Activated naive CD4-positive, alpha-beta T cell treated with Interleukin-2 at 50 U/mL for 16 hours (primary cell): ENCODE measurements around the gene ATL1.
"Not testable (repeated sequence)": the region's sequence is repeated elsewhere in the genome, so short reads cannot be mapped to it uniquely, and the experiment has no call there.

Experiments used
- DNase-seq: peaks from one replicate; pipeline ENCODE4 v3.0.0-alpha.2; 2020

Gene ATL1

GRCh38 chr14:50534997-50535396 lies 24.9 kb upstream of the ATL1 start:
- DNase-seq, result no peak

GRCh38 chr14:50538034-50538433 lies 21.9 kb upstream of the ATL1 start:
- DNase-seq, result not testable (repeated sequence)

- no peak for DNase-seq
These were observed 20.9 kb upstream of the ATL1 start for GRCh38 chr14:50539051-50539450.

- DNase-seq, result no peak
These were observed 18.8 kb upstream of the ATL1 start for GRCh38 chr14:50541159-50541567.

DNA sequence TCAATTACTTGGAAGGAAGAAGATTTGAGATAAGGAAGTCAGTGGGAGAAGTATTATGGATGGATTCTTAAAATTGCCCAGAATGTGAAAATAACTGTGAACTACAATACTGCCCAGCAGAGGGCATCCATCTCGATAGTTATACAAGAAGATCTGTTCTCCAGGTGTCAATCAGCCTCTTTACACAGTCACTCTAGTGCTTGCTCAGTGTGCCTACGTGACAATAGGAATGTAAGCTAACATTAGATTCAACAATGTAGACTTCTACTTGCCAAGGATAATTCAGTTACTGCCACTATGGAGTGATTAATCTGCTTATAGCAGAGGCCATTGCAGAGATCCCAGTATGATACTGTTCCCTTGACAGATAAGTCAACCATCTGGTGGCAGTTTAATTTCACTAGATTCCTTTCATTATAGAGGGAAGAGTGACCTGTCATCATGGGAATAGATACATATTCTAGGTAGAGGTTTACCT lies 17.0 kb upstream of the ATL1 start:
- DNase-seq, result peak; percentile 23

DNA sequence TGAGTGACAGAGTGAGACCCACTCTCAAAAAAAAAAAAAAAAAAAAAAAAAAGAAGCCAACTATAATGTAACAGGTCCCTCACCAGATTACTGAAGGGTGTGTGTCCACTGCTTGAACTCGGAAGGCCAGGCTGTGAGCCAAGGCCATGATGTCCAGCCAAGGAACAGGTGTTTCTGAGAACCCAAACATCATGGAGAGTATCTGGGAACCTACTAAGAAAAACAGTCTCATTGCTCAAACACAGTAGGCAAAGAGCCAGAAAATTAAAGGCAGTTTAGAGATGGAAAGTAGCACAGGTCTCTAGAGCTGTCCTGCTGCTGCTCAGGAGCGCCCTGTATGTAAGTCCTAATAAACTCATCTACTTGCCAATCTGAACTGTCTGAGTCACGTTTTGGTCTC lies 15.0 kb upstream of the ATL1 start:
- DNase-seq, result no peak

GRCh38 chr14:50545618-50546017 lies 14.3 kb upstream of the ATL1 start:
- no peak for DNase-seq

DNA sequence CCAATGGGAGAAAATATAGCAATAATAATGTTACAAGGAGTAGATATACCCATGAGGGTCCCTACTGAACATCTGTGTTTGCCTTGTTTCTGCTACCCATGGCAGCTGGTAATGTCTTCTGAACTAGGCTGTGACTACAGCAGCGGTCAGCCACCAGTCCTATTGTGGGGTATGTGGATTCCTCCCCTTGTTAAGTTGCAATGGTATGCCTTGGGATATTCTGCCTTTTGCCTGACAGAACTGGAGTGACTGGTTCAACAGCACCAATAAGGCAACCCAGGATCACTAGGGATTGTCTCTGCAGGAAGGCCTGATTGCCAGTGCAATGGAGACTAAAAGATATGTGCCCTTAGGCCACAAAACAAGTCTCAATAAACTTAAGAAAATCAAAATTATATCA lies 9.7 kb upstream of the ATL1 start:
- DNase-seq, result no peak

GRCh38 chr14:50551877-50552276 lies 8.1 kb upstream of the ATL1 start:
- DNase-seq, result no peak

DNA sequence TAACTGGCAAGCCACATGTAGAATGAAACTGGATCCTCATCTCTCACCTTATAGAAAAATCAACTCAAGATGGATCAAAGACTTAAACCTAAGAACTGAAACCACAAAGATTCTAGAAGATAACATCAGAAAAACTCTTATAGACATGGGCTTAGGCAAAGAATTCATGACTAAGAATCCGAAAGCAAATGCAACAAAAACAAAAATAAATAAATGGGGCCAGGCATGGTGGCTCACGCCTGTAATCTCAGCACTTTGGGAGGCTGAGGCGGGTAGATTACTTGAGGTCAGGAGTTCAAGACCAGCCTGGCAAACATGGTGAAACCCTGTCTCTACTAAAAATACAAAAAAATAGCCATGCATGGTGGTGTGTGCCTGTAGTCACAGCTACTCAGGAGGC lies 7.1 kb upstream of the ATL1 start:
- not testable (repeated sequence) for DNase-seq

GRCh38 chr14:50560931-50561285 lies 963 bp downstream of the ATL1 start:
- peak; percentile 70 for DNase-seq

DNA sequence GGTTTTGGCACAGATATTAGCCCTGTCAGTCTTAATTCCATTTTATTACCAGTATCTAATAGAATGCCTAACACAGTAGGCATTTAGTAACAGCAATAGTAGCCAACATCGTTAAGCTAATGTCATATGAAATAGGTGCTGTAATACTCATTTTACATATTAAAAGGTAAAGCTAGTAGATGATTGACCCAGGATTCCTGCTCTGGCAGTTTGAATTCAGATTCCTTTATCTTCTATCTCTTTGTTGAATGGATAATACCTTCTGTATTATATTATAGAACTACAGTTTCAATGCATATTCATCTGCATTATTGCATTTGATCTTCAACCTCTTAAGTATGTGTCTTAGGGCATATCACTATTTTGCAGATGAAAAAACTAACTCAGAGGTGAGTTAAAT lies 2.9 kb downstream of the ATL1 start:
- no peak for DNase-seq

GRCh38 chr14:50569714-50570274 lies 9.8 kb downstream of the ATL1 start:
- DNase-seq, result no peak

GRCh38 chr14:50573862-50574261 lies 13.9 kb downstream of the ATL1 start:
- DNase-seq, result no peak

DNA sequence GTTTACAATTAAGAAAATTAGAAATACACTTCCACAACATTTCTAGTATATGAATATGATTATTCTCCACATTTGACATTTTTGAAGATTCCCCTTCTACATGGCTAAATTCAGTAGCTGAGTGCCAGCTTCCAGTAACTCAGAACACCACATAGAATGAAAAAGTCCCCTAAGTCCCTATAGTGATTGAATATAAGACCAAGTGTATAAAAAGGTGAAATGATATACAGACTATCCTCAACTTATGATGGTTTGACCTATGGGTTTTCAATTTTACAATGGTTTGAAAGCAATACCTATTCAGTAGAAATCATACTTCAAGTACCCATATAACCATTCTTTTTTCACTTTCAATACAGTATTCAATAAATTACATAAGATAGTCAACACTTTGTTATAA lies 15.8 kb downstream of the ATL1 start:
- DNase-seq, result no peak

- DNase-seq, result no peak
These were observed 18.0 kb downstream of the ATL1 start for GRCh38 chr14:50577982-50578381.

DNA sequence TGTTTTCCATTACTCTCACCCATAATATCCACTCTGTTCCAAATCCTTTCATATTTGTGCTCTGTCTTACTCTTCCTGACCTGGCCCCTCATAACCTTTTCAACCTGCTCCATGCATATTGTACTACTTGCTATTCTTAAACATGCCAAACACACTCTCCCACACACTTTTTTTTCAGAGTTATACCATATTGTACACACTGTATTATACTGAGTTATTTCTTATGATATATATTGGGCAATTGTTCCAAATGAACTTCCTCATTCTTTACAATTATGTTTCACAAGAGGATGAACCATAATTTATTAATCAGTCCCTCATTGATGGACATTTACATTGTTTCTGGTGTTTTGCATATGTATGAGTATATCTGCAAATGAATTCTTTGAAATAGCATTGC lies 18.5 kb downstream of the ATL1 start:
- no peak for DNase-seq

- no peak for DNase-seq
These were observed 30.5 kb downstream of the ATL1 start for GRCh38 chr14:50590464-50590863.

GRCh38 chr14:50594577-50595316 lies 34.8 kb downstream of the ATL1 start:
- no peak for DNase-seq

DNA sequence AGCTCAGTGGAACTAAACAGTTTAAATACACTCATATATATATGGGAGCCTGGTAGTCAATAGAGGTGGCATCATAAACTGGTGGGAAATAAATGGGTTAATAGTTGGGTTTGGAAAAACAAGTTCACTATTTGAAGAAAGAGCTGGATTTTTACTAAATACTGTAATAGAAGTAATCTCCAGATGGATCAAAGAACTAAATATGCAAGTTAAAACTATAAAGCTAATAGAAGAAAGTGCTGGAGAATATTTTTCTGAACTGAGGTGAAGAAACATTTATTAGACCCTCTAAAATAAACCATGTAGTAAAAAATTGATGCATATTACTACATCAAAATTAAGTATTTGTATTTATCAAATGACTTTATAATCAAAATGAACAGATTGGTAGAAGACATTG lies 38.8 kb downstream of the ATL1 start:
- DNase-seq, result no peak

DNA sequence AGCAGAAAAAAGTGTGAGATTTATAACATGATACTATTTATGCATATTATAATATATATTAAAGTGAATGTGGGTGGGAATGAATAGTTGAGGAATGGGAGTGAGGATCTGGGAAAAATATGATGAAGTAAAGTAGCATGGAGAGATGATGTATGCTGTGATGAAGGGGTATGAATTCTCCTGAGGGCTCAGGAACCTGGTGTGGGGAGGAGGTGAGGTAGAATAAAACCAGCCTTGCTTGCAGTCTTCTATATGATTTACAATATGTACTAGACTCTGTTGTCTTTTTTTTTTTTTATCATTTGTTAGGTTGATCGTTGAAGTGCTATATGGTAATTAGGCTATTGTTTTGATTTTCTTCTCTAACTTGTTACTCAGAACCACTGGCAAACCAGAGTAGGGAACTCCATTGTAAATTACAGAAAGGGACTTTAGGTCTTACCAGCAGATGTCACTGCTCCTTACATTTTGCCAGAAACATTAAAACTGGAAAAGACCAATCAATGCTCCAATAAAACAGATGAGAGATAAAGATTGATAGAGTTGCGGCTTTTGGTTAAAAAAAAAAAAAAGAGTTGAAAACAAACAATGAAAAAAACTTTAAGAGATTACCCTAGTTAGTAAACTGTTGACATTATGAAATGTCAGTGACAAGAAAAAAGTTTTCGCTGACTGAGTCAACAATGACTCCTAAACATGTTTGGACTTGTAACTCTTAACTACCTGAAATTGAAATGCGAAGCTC lies 39.9 kb downstream of the ATL1 start:
- no peak for DNase-seq

- DNase-seq, result no peak
These were observed 40.9 kb downstream of the ATL1 start for GRCh38 chr14:50600849-50601248.

- no peak for DNase-seq
These were observed 41.4 kb downstream of the ATL1 start for GRCh38 chr14:50601394-50601793.

DNA sequence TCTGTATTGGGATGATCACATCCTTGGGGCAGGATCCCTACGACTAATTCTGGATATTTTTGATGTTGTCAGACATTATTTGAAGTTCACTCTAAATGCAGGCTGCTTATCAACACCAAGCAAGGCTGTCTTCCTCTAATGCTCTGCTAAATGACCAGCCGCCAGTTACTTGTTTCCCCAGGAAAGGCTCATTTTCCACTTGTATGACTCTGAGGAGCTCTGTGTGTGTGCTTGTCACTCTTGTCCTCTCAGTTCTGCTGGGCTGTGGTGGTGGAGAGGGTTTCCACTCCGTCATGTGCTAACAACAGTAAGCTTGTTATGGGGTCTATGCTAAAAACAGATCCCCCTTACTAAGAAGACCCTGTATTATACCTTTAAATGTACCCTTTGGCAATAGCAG lies 42.1 kb downstream of the ATL1 start:
- no peak for DNase-seq
